ENCODE data around the gene PCDHB2.
"Not testable (repeated sequence)": the region's sequence is repeated elsewhere in the genome, so short reads cannot be mapped to it uniquely, and the experiment has no call there.

Gene PCDHB2

DNA sequence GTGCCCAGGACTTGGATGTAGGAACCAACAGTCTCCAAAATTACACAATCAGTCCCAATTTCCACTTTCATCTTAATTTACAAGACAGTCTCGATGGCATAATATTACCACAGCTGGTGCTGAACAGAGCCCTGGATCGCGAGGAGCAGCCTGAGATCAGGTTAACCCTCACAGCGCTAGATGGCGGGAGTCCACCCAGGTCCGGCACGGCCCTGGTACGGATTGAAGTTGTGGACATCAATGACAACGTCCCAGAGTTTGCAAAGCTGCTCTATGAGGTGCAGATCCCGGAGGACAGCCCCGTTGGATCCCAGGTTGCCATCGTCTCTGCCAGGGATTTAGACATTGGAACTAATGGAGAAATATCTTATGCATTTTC, 837 bp downstream of the PCDHB2 start:
- FAIRE-seq, result no peak
- TF ChIP-seq, protein P1, sequence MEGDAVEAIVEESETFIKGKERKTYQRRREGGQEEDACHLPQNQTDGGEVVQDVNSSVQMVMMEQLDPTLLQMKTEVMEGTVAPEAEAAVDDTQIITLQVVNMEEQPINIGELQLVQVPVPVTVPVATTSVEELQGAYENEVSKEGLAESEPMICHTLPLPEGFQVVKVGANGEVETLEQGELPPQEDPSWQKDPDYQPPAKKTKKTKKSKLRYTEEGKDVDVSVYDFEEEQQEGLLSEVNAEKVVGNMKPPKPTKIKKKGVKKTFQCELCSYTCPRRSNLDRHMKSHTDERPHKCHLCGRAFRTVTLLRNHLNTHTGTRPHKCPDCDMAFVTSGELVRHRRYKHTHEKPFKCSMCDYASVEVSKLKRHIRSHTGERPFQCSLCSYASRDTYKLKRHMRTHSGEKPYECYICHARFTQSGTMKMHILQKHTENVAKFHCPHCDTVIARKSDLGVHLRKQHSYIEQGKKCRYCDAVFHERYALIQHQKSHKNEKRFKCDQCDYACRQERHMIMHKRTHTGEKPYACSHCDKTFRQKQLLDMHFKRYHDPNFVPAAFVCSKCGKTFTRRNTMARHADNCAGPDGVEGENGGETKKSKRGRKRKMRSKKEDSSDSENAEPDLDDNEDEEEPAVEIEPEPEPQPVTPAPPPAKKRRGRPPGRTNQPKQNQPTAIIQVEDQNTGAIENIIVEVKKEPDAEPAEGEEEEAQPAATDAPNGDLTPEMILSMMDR (IDR thresholded peaks at IDR 0.05; ENCODE audit: insufficient read depth, missing control alignments), result no peak
- DNase-seq (ENCODE audit: insufficient read length, low spot score), result no peak

DNA sequence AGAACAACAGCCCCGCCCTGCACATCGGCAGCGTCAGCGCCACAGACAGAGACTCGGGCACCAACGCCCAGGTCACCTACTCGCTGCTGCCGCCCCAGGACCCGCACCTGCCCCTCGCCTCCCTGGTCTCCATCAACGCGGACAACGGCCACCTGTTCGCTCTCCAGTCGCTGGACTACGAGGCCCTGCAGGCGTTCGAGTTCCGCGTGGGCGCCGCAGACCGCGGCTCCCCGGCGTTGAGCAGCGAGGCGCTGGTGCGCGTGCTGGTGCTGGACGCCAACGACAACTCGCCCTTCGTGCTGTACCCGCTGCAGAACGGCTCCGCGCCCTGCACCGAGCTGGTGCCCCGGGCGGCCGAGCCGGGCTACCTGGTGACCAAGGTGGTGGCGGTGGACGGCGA, 1.8 kb downstream of the PCDHB2 start:
- not testable (repeated sequence) for FAIRE-seq; DNase-seq (ENCODE audit: insufficient read length, low spot score)

DNA sequence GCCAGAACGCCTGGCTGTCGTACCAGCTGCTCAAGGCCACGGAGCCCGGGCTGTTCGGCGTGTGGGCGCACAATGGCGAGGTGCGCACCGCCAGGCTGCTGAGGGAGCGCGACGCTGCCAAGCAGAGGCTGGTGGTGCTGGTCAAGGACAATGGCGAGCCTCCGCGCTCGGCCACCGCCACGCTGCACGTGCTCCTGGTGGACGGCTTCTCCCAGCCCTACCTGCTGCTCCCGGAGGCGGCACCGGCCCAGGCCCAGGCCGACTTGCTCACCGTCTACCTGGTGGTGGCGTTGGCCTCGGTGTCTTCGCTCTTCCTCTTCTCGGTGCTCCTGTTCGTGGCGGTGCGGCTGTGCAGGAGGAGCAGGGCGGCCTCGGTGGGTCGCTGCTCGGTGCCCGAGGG, 2.2 kb downstream of the PCDHB2 start:
- FAIRE-seq; DNase-seq (ENCODE audit: insufficient read length, low spot score): not testable (repeated sequence)

DNA sequence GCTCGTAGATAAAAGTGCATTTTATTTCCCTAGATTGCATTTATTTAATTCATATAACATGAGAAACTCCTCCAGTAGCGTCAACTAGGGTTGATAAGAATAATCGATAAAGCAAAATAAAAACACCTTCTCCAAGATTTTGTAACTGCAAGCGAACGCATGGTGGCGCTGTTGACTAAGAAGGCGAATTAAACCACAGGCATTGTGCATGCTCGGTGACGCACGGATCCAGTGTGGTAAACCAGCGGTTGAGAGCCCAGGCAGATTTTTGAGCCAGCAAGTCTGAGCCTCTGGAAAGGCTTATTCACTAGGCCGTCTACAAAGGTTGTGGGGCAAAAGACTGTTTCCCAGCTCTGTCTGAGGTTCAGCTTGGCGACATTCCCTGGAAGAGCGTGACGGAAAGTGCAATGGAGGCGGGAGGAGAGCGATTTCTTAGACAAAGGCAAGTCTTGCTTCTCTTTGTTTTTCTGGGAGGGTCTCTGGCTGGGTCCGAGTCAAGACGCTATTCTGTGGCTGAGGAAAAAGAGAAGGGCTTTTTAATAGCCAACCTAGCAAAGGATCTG, 5.9 kb downstream of the PCDHB2 start, which contains the start of gene PCDHB3:
Gene PCDHB3, plus strand, starts transcription at position 231 of the 563 bp plus-strand sequence. Its CDS starts 177 bp downstream, at position 408.
- TF ChIP-seq, protein P1 (IDR thresholded peaks at IDR 0.05; ENCODE audit: insufficient read depth, missing control alignments), result peak; percentile 80
- DNase-seq (ENCODE audit: insufficient read length, low spot score), result no peak
- no peak for FAIRE-seq

DNA sequence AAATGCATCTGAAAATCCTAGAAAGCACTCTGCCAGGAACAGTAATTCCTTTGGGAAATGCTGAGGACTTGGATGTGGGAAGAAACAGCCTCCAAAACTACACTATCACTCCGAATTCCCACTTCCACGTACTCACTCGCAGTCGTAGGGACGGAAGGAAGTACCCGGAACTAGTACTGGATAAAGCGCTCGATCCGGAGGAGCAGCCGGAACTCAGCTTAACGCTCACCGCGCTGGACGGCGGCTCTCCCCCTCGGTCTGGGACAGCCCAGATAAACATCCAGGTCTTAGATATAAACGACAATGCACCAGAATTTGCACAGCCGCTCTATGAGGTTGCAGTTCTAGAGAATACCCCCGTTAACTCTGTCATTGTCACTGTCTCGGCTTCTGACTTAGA, 6.6 kb downstream of the PCDHB2 start:
- FAIRE-seq, result no peak

DNA sequence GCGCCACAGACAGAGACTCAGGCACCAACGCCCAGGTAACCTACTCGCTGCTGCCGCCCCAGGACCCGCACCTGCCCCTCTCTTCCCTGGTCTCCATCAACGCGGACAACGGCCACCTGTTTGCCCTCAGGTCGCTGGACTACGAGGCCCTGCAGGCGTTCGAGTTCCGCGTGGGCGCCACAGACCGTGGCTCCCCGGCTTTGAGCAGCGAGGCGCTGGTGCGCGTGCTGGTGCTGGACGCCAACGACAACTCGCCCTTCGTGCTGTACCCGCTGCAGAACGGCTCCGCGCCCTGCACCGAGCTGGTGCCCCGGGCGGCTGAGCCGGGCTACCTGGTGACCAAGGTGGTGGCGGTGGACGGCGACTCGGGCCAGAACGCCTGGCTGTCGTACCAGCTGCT, 7.7 kb downstream of the PCDHB2 start:
- not testable (repeated sequence) for DNase-seq (ENCODE audit: insufficient read length, low spot score); FAIRE-seq

More for the DNA sequence above, 6.6 kb downstream of the PCDHB2 start:
- TF ChIP-seq, protein P1 (IDR thresholded peaks at IDR 0.05; ENCODE audit: insufficient read depth, missing control alignments), result no peak
- no peak for DNase-seq (ENCODE audit: insufficient read length, low spot score)

DNA sequence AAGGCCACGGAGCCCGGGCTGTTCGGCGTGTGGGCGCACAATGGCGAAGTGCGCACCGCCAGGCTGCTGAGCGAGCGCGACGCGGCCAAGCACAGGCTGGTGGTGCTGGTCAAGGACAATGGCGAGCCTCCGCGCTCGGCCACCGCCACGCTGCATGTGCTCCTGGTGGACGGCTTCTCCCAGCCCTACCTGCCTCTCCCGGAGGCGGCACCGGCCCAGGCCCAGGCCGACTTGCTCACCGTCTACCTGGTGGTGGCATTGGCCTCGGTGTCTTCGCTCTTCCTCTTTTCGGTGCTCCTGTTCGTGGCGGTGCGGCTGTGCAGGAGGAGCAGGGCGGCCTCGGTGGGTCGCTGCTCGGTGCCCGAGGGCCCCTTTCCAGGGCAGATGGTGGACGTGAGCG, 8.1 kb downstream of the PCDHB2 start:
- FAIRE-seq, result not testable (repeated sequence)

DNA sequence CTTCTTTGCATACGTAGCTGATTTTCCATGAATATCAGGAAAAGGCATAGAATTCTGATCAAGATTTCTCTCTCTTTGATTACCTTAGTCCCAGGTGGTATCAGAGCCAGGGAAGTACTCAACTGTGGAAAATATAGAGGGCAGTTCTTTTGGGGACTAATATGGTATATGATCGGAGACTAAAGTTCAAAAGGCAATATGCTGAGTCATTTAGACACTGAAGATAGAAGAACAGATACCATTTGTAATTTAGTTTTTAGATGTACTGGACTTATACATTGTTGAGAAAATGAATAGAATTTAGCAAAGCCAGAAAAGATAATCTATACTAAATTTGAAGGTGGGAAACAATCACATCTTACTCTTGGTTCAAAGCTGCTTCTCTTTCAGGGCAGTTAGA, 10.9 kb downstream of the PCDHB2 start:
- TF ChIP-seq, protein P1 (IDR thresholded peaks at IDR 0.05; ENCODE audit: insufficient read depth, missing control alignments), result no peak
- DNase-seq (ENCODE audit: insufficient read length, low spot score) (no peak), FAIRE-seq (no peak)

More for the DNA sequence above, 8.1 kb downstream of the PCDHB2 start:
- not testable (repeated sequence) for DNase-seq (ENCODE audit: insufficient read length, low spot score)

DNA sequence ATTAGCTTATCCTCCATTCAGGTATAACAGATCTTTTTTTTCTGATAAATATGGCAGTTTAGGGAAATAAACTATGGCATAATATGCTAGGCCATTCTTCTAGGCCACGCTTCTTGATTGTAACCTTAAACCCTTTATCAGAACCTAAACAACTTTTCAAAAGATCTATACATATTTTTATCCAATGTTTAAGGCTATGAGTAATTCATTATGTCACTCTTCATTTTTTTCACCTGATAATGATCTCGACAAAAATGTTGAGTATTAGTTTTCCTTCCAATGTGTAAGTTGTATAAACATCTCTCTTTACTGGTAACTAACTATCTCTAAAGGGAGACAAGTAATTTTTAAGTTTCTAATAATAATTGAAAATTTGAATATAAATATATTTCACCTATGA, 24.8 kb downstream of the PCDHB2 start:
- TF ChIP-seq, protein P1 (IDR thresholded peaks at IDR 0.05; ENCODE audit: insufficient read depth, missing control alignments), result no peak
- FAIRE-seq (no peak), DNase-seq (ENCODE audit: insufficient read length, low spot score) (no peak)
